ENCODE measurements around the gene B4GALT5. TPM values are rescaled to one million over a fixed set of nuclear protein-coding genes. Genes with fewer than 3 reads are reported as not detected.
A peak's percentile ranks its signal among the peaks of the same experiment; 100 is the strongest.
"Not testable (repeated sequence)": the region's sequence is repeated elsewhere in the genome, so short reads cannot be mapped to it uniquely, and the experiment has no call there.

Gene B4GALT5
- total RNA-seq, 2 experiments from 2014 or later: 9.8 to 18.8 TPM

- H3K36me3 ChIP-seq (ENCODE audit: insufficient read depth, low read length): no peaks in the 10 kb centered on the region
- H4K20me1 ChIP-seq (ENCODE audit: insufficient read depth, low read length): no peaks in the 10 kb centered on the region
- no peaks in the 10 kb centered on the region for H3K9me2 ChIP-seq (ENCODE audit: insufficient read depth, low read length)
- TF ChIP-seq EZH2phosphoT487 (IDR thresholded peaks at IDR 0.05; ENCODE audit: borderline replicate concordance, low read depth, low read length) (no peak), CTCF (conservative IDR thresholded peaks at IDR 0.05; ENCODE audit: low read length) (no peak)
- DNase-seq (ENCODE audit: low spot score): no peak
- peaks cover 10% of the 10 kb centered on the region for H3K4me1 ChIP-seq (ENCODE audit: insufficient read depth, low read length, poor library complexity, severe bottlenecking)
- no peak overlapping the region for H3K4me2 ChIP-seq (ENCODE audit: low read length)
- ChIA-PET POLR2A (interaction anchor here (1.2 kb wide), 1 partner anchor 15 kb away, joined by 6 read pairs; no protein-coding TSS in a partner anchor), CTCF (ENCODE audit: unreplicated experiment) (interaction anchor here (0.8 kb wide), 1 partner anchor 117 kb away, joined by 3 read pairs; no protein-coding TSS in a partner anchor)
- H3K27ac ChIP-seq (ENCODE audit: low read depth, low read length, poor library complexity, severe bottlenecking): no peak overlapping the region
- intact Hi-C loops (cut with micrococcal nuclease; ENCODE audit: unreplicated experiment): no loop called here
- no peaks in the 10 kb centered on the region for H3K79me2 ChIP-seq (ENCODE audit: insufficient read depth, low read depth, low read length)
- H3K4me3 ChIP-seq (ENCODE audit: low read depth, low read length, poor library complexity, severe bottlenecking): no peak overlapping the region
- H3K9me3 ChIP-seq (ENCODE audit: low read length): no peaks in the 10 kb centered on the region
- BruUV-seq (replicated peaks): no TSS peak
- no peak overlapping the region for H2AFZ ChIP-seq (ENCODE audit: low read length)
These were observed 12.0 kb upstream of the B4GALT5 start for GRCh38 chr20:49725694-49726093.

GRCh38 chr20:49725224-49725606 lies 11.5 kb upstream of the B4GALT5 start:
- H3K79me2 ChIP-seq (ENCODE audit: insufficient read depth, low read depth, low read length); intact Hi-C loops (cut with micrococcal nuclease; ENCODE audit: unreplicated experiment); H3K4me3 ChIP-seq (ENCODE audit: low read depth, low read length, poor library complexity, severe bottlenecking); DNase-seq (ENCODE audit: low spot score); BruUV-seq (replicated peaks); H3K36me3 ChIP-seq (ENCODE audit: insufficient read depth, low read length); H4K20me1 ChIP-seq (ENCODE audit: insufficient read depth, low read length); H3K4me1 ChIP-seq (ENCODE audit: insufficient read depth, low read length, poor library complexity, severe bottlenecking); H3K27ac ChIP-seq (ENCODE audit: low read depth, low read length, poor library complexity, severe bottlenecking); H3K9me3 ChIP-seq (ENCODE audit: low read length); H3K9me2 ChIP-seq (ENCODE audit: insufficient read depth, low read length): not testable (repeated sequence)
- peak overlapping the region; percentile 16; the same call in 1 of the 2 replicates for H3K4me2 ChIP-seq (ENCODE audit: low read length)
- ChIA-PET POLR2A (interaction anchor here (1.2 to 1.5 kb wide), 3 partner anchors 11 to 16 kb away, joined by 4 to 6 read pairs (median 5); partner anchors contain the start of gene B4GALT5), CTCF (ENCODE audit: unreplicated experiment) (interaction anchor here (0.8 kb wide), 1 partner anchor 117 kb away, joined by 3 read pairs; no protein-coding TSS in a partner anchor)
- peak overlapping the region; percentile 55; the same call in 1 of the 2 replicates for H2AFZ ChIP-seq (ENCODE audit: low read length)

GRCh38 chr20:49724408-49725223 lies 10.9 kb upstream of the B4GALT5 start:
- intact Hi-C loops (cut with micrococcal nuclease; ENCODE audit: unreplicated experiment): no loop called here
- Histone ChIP-seq H2AFZ (ENCODE audit: low read length) (peak overlapping the region; percentile 55; the same call in 1 of the 2 replicates), H3K27ac (ENCODE audit: low read depth, low read length, poor library complexity, severe bottlenecking) (no peak overlapping the region), H3K79me2 (ENCODE audit: insufficient read depth, low read depth, low read length) (no peaks in the 10 kb centered on the region), H3K9me3 (ENCODE audit: low read length) (no peaks in the 10 kb centered on the region), H3K4me3 (ENCODE audit: low read depth, low read length, poor library complexity, severe bottlenecking) (no peak overlapping the region), H4K20me1 (ENCODE audit: insufficient read depth, low read length) (no peaks in the 10 kb centered on the region), H3K9me2 (ENCODE audit: insufficient read depth, low read length) (no peaks in the 10 kb centered on the region), H3K4me2 (ENCODE audit: low read length) (peak overlapping the region; percentile 16; the same call in 1 of the 2 replicates), H3K4me1 (ENCODE audit: insufficient read depth, low read length, poor library complexity, severe bottlenecking) (peaks cover 10% of the 10 kb centered on the region), H3K36me3 (ENCODE audit: insufficient read depth, low read length) (no peaks in the 10 kb centered on the region)
- POLR2A ChIA-PET: interaction anchor here (0.7 to 1.5 kb wide), 6 partner anchors 10 to 81 kb away, joined by 3 to 6 read pairs (median 6); partner anchors contain the start of gene B4GALT5
- peak; percentile 44 for DNase-seq (ENCODE audit: low spot score)
- TF ChIP-seq EZH2phosphoT487 (IDR thresholded peaks at IDR 0.05; ENCODE audit: borderline replicate concordance, low read depth, low read length) (no peak), CTCF (conservative IDR thresholded peaks at IDR 0.05; ENCODE audit: low read length) (no peak)
- CTCF ChIA-PET (ENCODE audit: unreplicated experiment): interaction anchor here (0.5 to 0.8 kb wide), 2 partner anchors 11 to 116 kb away, joined by 3 read pairs; no protein-coding TSS in a partner anchor
- BruUV-seq (replicated peaks): no TSS peak

- H4K20me1 ChIP-seq (ENCODE audit: insufficient read depth, low read length); intact Hi-C loops (cut with micrococcal nuclease; ENCODE audit: unreplicated experiment); H3K4me3 ChIP-seq (ENCODE audit: low read depth, low read length, poor library complexity, severe bottlenecking); BruUV-seq (replicated peaks); H3K79me2 ChIP-seq (ENCODE audit: insufficient read depth, low read depth, low read length); H2AFZ ChIP-seq (ENCODE audit: low read length); H3K27ac ChIP-seq (ENCODE audit: low read depth, low read length, poor library complexity, severe bottlenecking); H3K4me1 ChIP-seq (ENCODE audit: insufficient read depth, low read length, poor library complexity, severe bottlenecking); H3K36me3 ChIP-seq (ENCODE audit: insufficient read depth, low read length); CTCF ChIA-PET (ENCODE audit: unreplicated experiment); H3K9me2 ChIP-seq (ENCODE audit: insufficient read depth, low read length); H3K4me2 ChIP-seq (ENCODE audit: low read length); DNase-seq (ENCODE audit: low spot score); H3K9me3 ChIP-seq (ENCODE audit: low read length): not testable (repeated sequence)
- POLR2A ChIA-PET: interaction anchor here (0.7 to 1.5 kb wide), 6 partner anchors 10 to 81 kb away, joined by 3 to 6 read pairs (median 4); partner anchors contain the start of gene B4GALT5
These were observed 10.1 kb upstream of the B4GALT5 start for GRCh38 chr20:49723758-49724157.
